ENCODE measurements around the gene PIP4P1. TPM values are rescaled to one million over a fixed set of nuclear protein-coding genes. Genes with fewer than 3 reads are reported as not detected.

PIP4P1 gene
- total RNA-seq, 4 donors from 2014 or later: 12.2 to 23.2 (median 20.1) TPM

- Histone ChIP-seq H3K27ac (no peak overlapping the region), H3K27me3 (peaks cover under 1% of the 10 kb centered on the region), H3K4me3 (no peak overlapping the region), H3K36me3 (peaks cover 0 to 34% of the 10 kb centered on the region in 2 donors), H3K9me3 (no peaks in the 10 kb centered on the region), H3K4me1 (peaks cover 0 to 13% (median 0%) of the 10 kb centered on the region in 3 donors)
- no peak for TF ChIP-seq CTCF (IDR thresholded peaks at IDR 0.05)
- no peak for TF ChIP-seq POLR2AphosphoS5 (IDR thresholded peaks at IDR 0.05)
- TF ChIP-seq POLR2A (IDR thresholded peaks at IDR 0.05): no peak
- no peak for TF ChIP-seq EP300 (IDR thresholded peaks at IDR 0.05)
- 92 to 96% methylated on average over 2 of the region's 2 CpGs for WGBS, 2 donors (ENCODE audit: low coverage in 1 of 2)
- ATAC-seq: no peak
Observed at GRCh38 chr14:20478894-20479293, 17.7 kb upstream of the PIP4P1 start.

DNA sequence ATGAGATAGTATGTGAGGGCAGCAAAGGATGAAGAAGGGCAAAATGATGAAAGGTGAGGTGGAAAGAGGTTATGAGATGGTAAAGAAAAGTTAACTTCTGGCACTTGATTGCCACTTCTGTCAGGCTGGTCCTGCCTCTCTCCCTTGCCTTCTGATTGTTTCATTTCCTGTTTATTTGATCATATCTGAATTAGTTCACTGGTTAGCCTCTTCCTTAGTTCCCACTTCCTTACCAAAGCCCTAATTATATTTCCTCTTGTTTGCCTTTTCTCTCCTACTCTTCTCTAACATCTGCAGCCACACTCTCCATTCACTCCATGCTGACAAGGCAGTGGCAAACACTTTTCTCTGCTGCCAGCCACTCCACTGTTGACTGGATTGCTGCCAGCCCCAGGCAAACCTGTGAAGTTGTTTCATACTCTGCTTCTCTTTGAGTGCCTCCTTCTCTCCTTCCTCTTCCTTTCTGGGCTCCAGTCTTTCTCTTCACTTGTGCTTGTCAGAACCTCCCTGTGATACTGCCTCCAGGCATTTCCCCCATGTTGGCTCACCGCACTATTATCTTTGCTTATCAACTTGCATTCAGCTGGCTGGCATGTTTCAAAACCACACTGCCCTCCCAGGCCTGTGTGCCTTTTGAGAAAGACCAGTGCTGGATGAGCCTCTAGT, 16.1 kb upstream of the PIP4P1 start:
- H3K4me1 ChIP-seq: peaks cover 0 to 13% (median 0%) of the 10 kb centered on the region in 3 donors
- H3K4me3 ChIP-seq: no peak overlapping the region
- peak overlapping the region in 3 of 4 donors; percentile 3 to 23 (median 22) for H3K27ac ChIP-seq
- 20 to 57% methylated on average over 1 of the region's 1 CpG for WGBS, 2 donors (ENCODE audit: low coverage in 1 of 2)
- H3K27me3 ChIP-seq: no peaks in the 10 kb centered on the region
- no peak for ATAC-seq
- peaks cover 0 to 49% of the 10 kb centered on the region in 2 donors for H3K36me3 ChIP-seq
- TF ChIP-seq CTCF (IDR thresholded peaks at IDR 0.05): no peak
- no peak for TF ChIP-seq POLR2AphosphoS5 (IDR thresholded peaks at IDR 0.05)
- no peak for TF ChIP-seq EP300 (IDR thresholded peaks at IDR 0.05)
- no peak for TF ChIP-seq POLR2A (IDR thresholded peaks at IDR 0.05)
- no peaks in the 10 kb centered on the region for H3K9me3 ChIP-seq

- no peaks in the 10 kb centered on the region for H3K27me3 ChIP-seq
- 83 to 100% methylated on average over 1 to 4 of the region's 5 CpGs for WGBS, 2 donors (ENCODE audit: low coverage in 1 of 2)
- H3K27ac ChIP-seq: peak overlapping the region in 1 of 4 donors; percentile 3
- H3K4me1 ChIP-seq: peaks cover 0 to 13% (median 0%) of the 10 kb centered on the region in 3 donors
- no peak for TF ChIP-seq CTCF (IDR thresholded peaks at IDR 0.05)
- no peak for TF ChIP-seq POLR2AphosphoS5 (IDR thresholded peaks at IDR 0.05)
- TF ChIP-seq POLR2A (IDR thresholded peaks at IDR 0.05): no peak
- no peak for TF ChIP-seq EP300 (IDR thresholded peaks at IDR 0.05)
- ATAC-seq: no peak
- H3K36me3 ChIP-seq: peaks cover 0 to 51% of the 10 kb centered on the region in 2 donors
- no peaks in the 10 kb centered on the region for H3K9me3 ChIP-seq
- no peak overlapping the region for H3K4me3 ChIP-seq
Observed at GRCh38 chr14:20476776-20477175, 15.5 kb upstream of the PIP4P1 start.

GRCh38 chr14:20472536-20473169, 11.4 kb upstream of the PIP4P1 start:
- peaks cover 0 to 51% of the 10 kb centered on the region in 2 donors for H3K36me3 ChIP-seq
- no peak for ATAC-seq
- no peaks in the 10 kb centered on the region for H3K9me3 ChIP-seq
- H3K4me3 ChIP-seq: no peak overlapping the region
- WGBS, 2 donors (ENCODE audit: low coverage in 1 of 2): 84 to 90% methylated on average over 2 of the region's 2 CpGs
- H3K27me3 ChIP-seq: no peaks in the 10 kb centered on the region
- H3K4me1 ChIP-seq: peaks cover 0 to 29% (median 10%) of the 10 kb centered on the region in 3 donors
- no peak overlapping the region for H3K27ac ChIP-seq
- TF ChIP-seq EP300 (IDR thresholded peaks at IDR 0.05) (no peak), CTCF (IDR thresholded peaks at IDR 0.05) (no peak), POLR2AphosphoS5 (IDR thresholded peaks at IDR 0.05) (no peak), POLR2A (IDR thresholded peaks at IDR 0.05) (no peak)

DNA sequence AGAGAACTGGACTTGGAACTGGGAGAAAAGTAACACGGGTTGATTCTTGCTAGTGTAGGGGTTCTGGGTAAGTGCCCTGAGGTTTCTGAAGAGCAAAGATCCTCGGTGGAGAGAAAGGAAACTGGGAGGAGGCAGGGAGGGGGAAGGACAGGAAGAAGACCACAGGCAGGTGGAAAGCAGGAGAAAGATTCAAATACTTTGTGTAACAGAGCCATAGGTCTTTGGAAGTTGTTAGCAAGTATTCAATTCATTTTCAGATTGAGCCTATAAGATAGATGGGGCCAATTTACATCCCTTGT, 9.3 kb upstream of the PIP4P1 start:
- Histone ChIP-seq H3K4me3 (peak overlapping the region in 1 of 2 donors; percentile 61), H3K27ac (peak overlapping the region in 2 of 4 donors; percentile 84 to 90)
- 0% methylated on average over 1 to 2 of the region's 2 CpGs for WGBS, 2 donors (ENCODE audit: low coverage in 1 of 2)

More for the DNA sequence above, 9.3 kb upstream of the PIP4P1 start:
- peaks cover 0 to 21% (median 10%) of the 10 kb centered on the region in 3 donors for H3K4me1 ChIP-seq
- TF ChIP-seq CTCF (IDR thresholded peaks at IDR 0.05): no peak
- TF ChIP-seq POLR2AphosphoS5 (IDR thresholded peaks at IDR 0.05): no peak
- no peak for TF ChIP-seq POLR2A (IDR thresholded peaks at IDR 0.05)
- TF ChIP-seq EP300 (IDR thresholded peaks at IDR 0.05): no peak
- H3K9me3 ChIP-seq: no peaks in the 10 kb centered on the region
- no peaks in the 10 kb centered on the region for H3K27me3 ChIP-seq
- no peak for ATAC-seq
- peaks cover 0 to 33% of the 10 kb centered on the region in 2 donors for H3K36me3 ChIP-seq

All from gastroesophageal sphincter (tissue), 4 donors.